CD4-positive, alpha-beta T cell treated with Interleukin-4 for 1 hour (primary cell): ENCODE data around the gene CHPT1.

Experiments
- DNase-seq, 2 donors: peaks; one replicate each; pipeline ENCODE4 v3.0.0-alpha.2; 2020 to 2022

CHPT1 gene

DNA sequence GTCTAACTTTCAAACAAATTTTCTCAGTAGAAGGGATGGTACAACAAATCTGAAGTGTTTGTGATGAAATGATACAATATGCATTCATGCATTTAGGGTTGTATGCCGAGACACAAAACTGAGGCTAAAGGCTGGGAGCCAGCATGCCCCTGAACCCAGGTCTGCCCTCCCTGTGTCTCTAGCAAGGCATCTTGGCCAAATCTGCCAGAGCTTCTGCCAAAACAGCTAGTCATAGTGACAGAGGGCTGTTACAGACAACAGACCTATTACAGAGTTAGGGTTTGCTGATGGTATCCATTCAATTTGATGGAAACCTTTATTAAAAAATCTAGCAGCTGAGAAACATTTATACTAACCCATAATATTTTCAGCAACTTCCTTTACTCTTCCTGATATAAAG lies 11.3 kb upstream of the CHPT1 start:
- DNase-seq: no peak

DNA sequence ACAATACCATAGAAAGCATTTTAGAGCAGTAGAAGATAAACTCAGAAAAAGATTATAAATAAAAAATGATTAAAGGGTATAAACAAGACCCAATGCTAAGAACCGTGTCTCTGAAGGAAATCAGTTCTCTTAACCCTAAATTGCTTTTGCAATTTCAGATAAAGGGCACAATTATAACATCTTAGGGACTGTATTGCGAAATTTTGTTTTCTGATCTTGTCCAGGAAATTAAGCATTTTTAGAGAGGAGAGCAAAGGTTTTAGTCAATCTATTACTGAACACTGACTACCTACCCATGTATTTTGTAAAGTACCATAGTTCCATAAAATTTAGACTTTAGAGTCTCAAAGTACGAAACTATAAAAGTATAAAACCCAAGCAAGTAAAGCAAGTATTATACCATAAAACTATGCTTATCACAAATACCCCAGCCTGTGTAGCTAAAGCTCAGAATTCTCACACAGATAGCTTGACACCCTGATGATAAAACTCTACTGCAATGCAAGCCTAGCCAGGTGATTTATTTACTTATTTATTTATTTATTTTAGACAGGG lies 6.8 kb upstream of the CHPT1 start:
- DNase-seq: no peak

- DNase-seq: no peak
These were observed 5.8 kb upstream of the CHPT1 start for GRCh38 chr12:101691503-101692096.

GRCh38 chr12:101694297-101694848 lies 3.1 kb upstream of the CHPT1 start:
- DNase-seq: no peak

DNA sequence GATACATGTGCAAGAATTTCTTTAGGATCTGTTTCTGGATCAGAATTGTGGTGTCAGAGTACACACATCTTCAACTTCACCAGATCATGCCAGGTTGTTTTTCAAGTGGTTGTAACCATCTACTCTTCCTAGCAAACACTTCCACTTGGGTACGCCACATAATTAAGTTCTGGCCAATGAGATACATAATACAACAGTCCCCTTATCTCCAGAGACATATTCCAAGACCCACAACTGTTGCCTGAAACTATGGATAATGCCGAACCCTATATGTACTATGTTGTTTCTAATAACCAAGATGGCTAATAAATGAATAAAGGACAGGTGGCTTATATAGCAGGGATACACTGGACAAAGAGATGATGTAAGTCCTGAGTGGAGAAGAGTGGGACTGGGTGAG lies 2.5 kb upstream of the CHPT1 start:
- no peak for DNase-seq

DNA sequence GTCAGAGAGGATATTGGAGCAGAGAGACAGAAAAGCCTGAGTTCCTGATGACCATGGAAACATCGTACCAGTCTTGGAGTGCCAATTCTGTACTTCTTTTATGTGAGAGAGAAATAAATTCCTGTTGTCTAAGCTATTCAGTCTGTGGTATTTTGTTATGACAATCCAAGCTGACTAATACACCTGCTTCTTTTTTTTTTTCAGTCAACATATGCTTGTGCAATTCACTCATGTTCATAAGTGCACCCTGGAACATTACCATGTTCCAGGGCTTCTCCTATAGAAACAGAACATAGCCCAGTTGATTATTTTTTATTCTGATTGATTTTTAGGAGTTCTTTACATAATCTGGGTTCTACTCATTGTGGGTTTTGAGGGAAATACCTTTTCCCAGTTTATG lies 1.7 kb upstream of the CHPT1 start:
- DNase-seq: no peak

DNA sequence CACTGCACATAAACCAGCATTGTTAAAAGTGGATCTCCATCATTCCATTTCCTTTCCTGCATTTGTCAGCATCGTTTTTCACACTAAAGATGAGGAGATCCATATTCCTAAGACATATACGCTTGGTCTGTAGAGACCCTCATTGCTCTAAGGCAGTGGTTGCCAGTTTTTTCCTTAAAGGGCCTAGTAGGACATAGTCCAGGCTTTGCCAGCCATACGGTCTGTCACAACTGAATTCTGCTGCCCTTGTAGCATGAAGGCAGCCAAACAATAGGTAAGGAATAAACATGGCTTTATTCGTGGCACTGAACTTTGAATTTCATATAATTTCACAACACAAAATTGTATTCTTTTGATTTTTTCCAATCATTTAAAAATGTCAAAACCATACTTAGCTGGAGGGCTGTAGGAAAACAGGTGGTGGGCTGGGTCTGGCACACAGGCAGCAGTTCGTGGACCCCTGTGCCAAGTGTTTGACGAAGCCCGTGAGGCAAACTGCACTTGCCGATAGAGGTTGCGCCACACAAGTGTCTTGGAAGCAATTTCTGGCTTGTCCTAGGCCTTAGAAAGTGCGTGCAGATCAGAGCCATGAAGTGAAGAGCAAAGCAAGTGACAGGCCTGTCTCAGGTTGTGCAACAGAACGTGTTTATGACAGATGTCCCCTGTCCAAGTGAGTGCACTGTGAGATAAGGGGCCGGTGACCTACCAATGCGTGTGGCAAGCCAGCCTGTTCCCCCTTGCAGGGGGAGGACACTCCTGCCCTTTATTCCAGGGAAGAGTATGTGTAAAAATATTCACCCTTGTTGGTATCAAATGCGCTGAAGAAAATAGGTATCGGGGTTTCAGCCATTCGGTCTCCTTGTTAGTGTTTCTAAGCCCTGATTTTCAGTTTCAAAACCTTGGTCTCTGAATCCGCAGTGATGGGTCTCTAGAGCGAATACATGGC lies 916 bp upstream of the CHPT1 start:
- no peak for DNase-seq

DNA sequence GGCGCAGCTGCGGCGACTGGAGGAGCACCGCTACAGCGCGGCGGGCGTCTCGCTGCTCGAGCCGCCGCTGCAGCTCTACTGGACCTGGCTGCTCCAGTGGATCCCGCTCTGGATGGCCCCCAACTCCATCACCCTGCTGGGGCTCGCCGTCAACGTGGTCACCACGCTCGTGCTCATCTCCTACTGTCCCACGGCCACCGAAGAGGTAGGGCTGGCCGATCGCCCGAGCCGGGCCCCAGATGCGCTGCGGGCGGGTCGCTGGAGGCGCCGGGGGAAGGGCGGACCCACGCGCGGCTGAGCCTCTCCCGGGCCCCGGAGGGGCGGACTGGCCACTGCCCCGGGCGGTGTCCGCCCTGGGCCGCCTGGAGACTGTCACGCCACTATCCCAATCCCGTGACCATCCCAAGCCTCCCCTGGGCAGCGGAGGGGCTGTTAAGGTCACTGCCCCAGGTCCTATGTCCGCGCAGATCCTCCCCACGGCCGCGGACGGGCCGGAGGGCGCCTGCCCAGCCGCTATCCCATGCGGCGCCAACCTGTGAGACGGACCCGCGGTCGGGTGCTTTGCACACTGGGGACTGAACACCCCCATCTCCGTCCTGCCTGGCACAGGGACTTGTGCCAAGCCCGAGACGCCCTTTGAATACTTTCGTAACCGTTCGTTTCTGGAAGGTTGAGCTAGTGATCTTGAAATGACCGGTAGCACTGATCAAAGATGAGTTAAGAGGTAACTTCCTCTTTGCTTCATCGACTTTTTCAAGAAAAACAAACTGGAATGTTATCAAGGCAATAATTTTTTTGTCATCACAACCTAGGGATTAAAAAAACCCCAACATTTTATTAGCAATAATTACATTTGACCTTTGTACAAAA lies 725 bp downstream of the CHPT1 start:
- peak in 1 of 2 donors; percentile 10 for DNase-seq

GRCh38 chr12:101698800-101699347 lies 1.4 kb downstream of the CHPT1 start:
- peak in 1 of 2 donors; percentile 3 for DNase-seq

DNA sequence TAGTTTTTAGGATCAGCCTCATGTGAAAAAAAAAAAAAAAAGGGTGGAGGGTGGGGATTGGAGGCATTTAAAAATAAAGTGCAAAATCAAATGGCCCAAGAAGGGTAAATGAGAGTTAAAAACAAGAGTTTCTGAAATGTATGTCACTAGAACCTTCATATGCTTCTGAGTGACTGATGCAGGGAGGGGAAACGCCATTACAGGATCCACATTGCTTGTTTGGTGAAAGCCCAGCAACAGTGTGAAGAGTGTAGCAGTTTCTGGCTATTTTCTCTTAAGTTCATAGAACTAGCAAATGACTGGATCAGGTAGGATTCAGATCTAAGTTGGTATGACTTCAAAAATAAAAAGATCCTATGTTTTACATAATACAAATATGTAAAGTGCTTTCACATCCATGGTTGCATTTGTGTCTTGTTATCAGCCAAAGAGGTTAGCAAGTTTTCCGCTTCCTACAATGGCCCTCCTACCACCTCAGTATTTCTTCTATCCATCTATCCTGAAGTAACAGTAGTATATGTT lies 2.9 kb downstream of the CHPT1 start:
- no peak for DNase-seq

DNA sequence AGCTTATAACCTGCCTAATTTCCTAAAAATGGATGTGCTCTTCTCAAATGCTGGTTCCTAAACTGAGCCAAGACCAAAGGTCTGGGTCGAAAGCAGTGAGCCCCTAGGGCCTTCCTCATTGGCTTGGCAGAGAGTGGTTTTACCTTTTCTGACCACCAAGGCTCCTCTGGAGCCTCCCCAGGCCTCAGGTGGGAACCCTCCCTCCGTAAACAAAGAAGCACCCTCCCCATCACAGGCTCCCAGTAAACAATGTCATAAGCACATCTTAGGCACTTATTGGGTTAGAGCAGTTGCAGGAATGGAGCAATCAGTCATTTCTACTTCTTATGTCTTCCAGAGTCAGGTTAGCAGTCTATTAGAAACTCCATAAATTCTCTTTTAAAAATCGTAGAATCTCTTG lies 6.0 kb downstream of the CHPT1 start:
- no peak for DNase-seq

- no peak for DNase-seq
These were observed 9.0 kb downstream of the CHPT1 start for GRCh38 chr12:101706403-101706802.

GRCh38 chr12:101707131-101707782 lies 9.8 kb downstream of the CHPT1 start:
- no peak for DNase-seq

- no peak for DNase-seq
These were observed 12.8 kb downstream of the CHPT1 start for GRCh38 chr12:101710288-101710687.

- DNase-seq: no peak
These were observed 15.7 kb downstream of the CHPT1 start for GRCh38 chr12:101713059-101713682.

DNA sequence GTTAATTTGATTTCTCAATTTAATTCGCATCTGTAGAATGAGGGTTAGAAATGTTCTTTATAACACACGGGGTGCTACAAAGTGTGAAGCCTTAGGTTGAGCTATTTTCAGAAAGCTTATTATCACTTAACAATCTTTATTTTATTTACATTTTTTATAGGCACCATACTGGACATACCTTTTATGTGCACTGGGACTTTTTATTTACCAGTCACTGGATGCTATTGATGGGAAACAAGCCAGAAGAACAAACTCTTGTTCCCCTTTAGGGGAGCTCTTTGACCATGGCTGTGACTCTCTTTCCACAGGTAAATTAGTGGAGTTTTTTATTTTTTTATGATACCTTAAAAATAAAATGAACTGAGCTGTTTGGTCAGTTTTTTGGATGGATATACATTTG lies 16.5 kb downstream of the CHPT1 start:
- DNase-seq: no peak

GRCh38 chr12:101714877-101715444 lies 17.5 kb downstream of the CHPT1 start:
- DNase-seq: no peak

- no peak for DNase-seq
These were observed 22.1 kb downstream of the CHPT1 start for GRCh38 chr12:101719566-101719965.

GRCh38 chr12:101720118-101720517 lies 22.7 kb downstream of the CHPT1 start:
- DNase-seq: no peak

- no peak for DNase-seq
These were observed 25.0 kb downstream of the CHPT1 start for GRCh38 chr12:101722392-101722791.

- DNase-seq: no peak
These were observed 29.7 kb downstream of the CHPT1 start for GRCh38 chr12:101727098-101727497.
